ENCODE results near the gene PTPRM.

GRCh38 chr18:7638321-7638720 is 71.2 kb downstream of the PTPRM start:
- TF ChIP-seq PATZ1 (CRISPR knock-in tag; IDR thresholded peaks at IDR 0.05; ENCODE audit: borderline replicate concordance) (no peak), ZFP3 (CRISPR knock-in tag; IDR thresholded peaks at IDR 0.05) (no peak), ZFP30 (CRISPR knock-in tag; IDR thresholded peaks at IDR 0.05) (no peak), CSDC2 (CRISPR knock-in tag; IDR thresholded peaks at IDR 0.05) (no peak), CREB5 (CRISPR knock-in tag; IDR thresholded peaks at IDR 0.05; ENCODE audit: low read depth) (no peak), ISL1 (CRISPR knock-in tag; IDR thresholded peaks at IDR 0.05) (no peak)

All from SK-N-SH treated with all-trans-retinoic acid at 6 μM for 48 hours (cell line).